SU-DHL-6 (cell line): ENCODE results near the gene PTPRN2.

ENCODE experiments used
- CTCF ChIP-seq: fragments of 200-600 bp; sonication (generic); IDR thresholded peaks from one replicate; pipeline ENCODE4 v1.5.1; 2017; ENCODE audit warnings: antibody characterized with exemption, mild to moderate bottlenecking, low read length, moderate library complexity; ENCODE audit not compliant: insufficient read depth, poor library complexity, severe bottlenecking
- EZH2phosphoT487 ChIP-seq: fragments of 200-600 bp; sonication (generic), shearing (Covaris generic); conservative IDR thresholded peaks from 2 replicates; pipeline ENCODE4 v1.6.1; 2018; ENCODE audit warnings: mild to moderate bottlenecking, antibody characterized with exemption, low read length, moderate library complexity, mixed read lengths

DNA sequence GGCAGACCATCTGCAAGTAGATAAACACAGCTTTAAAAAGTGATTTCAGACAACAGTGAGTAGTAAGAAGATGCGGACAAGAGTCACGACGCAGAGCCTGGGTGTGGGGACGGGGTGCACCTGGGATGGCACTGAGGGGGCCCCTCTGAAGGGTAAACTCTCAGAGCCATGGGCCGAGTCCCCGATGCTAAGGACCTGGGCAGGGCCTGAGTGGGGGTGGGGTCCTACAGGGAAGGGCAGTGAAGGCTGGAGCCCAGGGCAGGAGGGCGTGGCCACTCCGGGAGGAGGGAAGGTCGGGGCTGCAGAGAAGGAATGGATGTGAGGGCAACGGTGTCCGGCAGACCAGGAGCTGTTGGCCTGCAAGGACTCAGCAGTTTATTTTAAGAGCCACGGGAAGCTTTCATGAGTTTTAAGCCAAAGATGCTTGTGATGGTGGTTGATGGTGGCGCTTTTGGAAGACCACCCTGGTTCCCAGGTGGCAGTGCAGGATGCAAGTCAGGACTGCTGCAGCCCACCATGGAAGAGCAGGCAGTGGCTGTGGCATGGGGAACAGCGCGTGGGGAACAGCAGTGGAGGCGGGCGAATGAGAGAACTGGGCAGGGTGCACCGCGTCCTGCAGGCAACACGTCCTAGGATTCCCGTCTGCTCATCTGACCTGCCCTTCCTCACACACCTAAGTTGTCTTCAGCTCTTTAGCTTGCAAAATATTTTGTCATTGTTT lies 954.0 kb downstream of the PTPRN2 start:
- no peak for TF ChIP-seq CTCF
- no peak for TF ChIP-seq EZH2phosphoT487
